Tibial artery (tissue), 4 donors: Measurements from ENCODE around the gene RIPOR3.

Experiments used
- DNase-seq, 2 donors: peaks; one replicate each; pipeline ENCODE4 v3.0.0-alpha.2; 2019
- H3K27ac ChIP-seq, 2 donors: fragments of 200-600 bp; sonication (generic) in 1 of 2; 1 replicate in 1 of 2; 2 replicates in 1 of 2; pipeline ENCODE4 v1.5.1; 2018 to 2019; ENCODE audit warnings: mild to moderate bottlenecking in 1 of 2
- H3K27me3 ChIP-seq, 2 donors: fragments of 200-600 bp; sonication (generic) in 1 of 2; one replicate each; pipeline versions ENCODE4 v1.5.1 to v1.6.0; 2016 to 2019
- H3K36me3 ChIP-seq, 3 donors: fragments of 200-600 bp; sonication (generic) in 2 of 3; one replicate each; pipeline ENCODE4 v1.5.1; 2016 to 2019; ENCODE audit warnings: mild to moderate bottlenecking in 2 of 3
- H3K4me1 ChIP-seq, 4 donors: fragments of 200-600 bp; sonication (generic) in 2 of 4; 1 replicate in 3 of 4; 2 replicates in 1 of 4; pipeline ENCODE4 v1.5.1; 2016 to 2019
- H3K4me3 ChIP-seq, 2 donors: fragments of 200-600 bp; sonication (generic) in 1 of 2; 1 replicate in 1 of 2; 2 replicates in 1 of 2; pipeline ENCODE4 v1.5.1; 2018 to 2019; ENCODE audit warnings: mild to moderate bottlenecking in 2 of 2
- H3K9me3 ChIP-seq, 3 donors: fragments of 200-600 bp; sonication (generic) in 1 of 3; one replicate each; pipeline ENCODE4 v1.5.1; 2016 to 2019
- intact Hi-C: fragments of 100-400 bp; cut with DNase I; formaldehyde crosslinking; loops from one replicate; pipeline ENCODE4 v1.15.0; 2023; ENCODE audit warnings: low total_unique reads
- TF ChIP-seq, protein P1 (sequence below), 2 experiments: fragments of 200-600 bp in 1 of 2; fragments of 450-650 bp in 1 of 2; IDR thresholded peaks; one replicate each; pipeline ENCODE4 v1.5.1; 2017 to 2019; ENCODE audit warnings: antibody characterized with exemption in 2 of 2, mild to moderate bottlenecking in 1 of 2, moderate library complexity in 1 of 2

The RIPOR3 gene

DNA sequence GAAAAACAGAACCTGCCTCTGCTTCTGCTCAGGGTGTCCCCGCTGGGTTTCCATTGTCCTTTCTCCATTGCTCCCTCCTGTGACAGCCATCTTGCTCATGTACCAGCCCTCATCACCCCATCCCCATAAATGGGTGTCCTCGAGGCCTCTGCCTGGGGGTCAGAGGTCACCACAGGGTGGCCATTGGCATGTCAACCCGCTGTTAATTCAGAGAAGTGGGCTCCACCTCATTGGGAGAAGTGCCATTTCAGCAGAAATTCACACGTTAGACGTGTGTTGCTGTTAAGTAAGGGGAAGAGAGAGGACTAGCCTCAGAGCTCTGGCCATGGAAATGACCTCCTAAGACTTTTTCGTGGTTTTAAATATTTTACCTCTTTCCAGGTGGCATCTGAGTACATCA lies 109.2 kb downstream of the RIPOR3 start:
- no peak overlapping the region for H3K4me3 ChIP-seq
- no peaks in the 10 kb centered on the region for H3K9me3 ChIP-seq
- H3K4me1 ChIP-seq, result peaks cover 0 to 2% (median 0%) of the 10 kb centered on the region in 4 donors
- H3K36me3 ChIP-seq, result peaks cover 48 to 99% (median 82%) of the 10 kb centered on the region in 3 donors
- TF ChIP-seq, protein P1, sequence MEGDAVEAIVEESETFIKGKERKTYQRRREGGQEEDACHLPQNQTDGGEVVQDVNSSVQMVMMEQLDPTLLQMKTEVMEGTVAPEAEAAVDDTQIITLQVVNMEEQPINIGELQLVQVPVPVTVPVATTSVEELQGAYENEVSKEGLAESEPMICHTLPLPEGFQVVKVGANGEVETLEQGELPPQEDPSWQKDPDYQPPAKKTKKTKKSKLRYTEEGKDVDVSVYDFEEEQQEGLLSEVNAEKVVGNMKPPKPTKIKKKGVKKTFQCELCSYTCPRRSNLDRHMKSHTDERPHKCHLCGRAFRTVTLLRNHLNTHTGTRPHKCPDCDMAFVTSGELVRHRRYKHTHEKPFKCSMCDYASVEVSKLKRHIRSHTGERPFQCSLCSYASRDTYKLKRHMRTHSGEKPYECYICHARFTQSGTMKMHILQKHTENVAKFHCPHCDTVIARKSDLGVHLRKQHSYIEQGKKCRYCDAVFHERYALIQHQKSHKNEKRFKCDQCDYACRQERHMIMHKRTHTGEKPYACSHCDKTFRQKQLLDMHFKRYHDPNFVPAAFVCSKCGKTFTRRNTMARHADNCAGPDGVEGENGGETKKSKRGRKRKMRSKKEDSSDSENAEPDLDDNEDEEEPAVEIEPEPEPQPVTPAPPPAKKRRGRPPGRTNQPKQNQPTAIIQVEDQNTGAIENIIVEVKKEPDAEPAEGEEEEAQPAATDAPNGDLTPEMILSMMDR (IDR thresholded peaks at IDR 0.05), result no peak
- peak in 1 of 2 donors; percentile 45 for DNase-seq
- no peak overlapping the region for H3K27ac ChIP-seq
- intact Hi-C loops, result no loop called here
- no peaks in the 10 kb centered on the region for H3K27me3 ChIP-seq

DNA sequence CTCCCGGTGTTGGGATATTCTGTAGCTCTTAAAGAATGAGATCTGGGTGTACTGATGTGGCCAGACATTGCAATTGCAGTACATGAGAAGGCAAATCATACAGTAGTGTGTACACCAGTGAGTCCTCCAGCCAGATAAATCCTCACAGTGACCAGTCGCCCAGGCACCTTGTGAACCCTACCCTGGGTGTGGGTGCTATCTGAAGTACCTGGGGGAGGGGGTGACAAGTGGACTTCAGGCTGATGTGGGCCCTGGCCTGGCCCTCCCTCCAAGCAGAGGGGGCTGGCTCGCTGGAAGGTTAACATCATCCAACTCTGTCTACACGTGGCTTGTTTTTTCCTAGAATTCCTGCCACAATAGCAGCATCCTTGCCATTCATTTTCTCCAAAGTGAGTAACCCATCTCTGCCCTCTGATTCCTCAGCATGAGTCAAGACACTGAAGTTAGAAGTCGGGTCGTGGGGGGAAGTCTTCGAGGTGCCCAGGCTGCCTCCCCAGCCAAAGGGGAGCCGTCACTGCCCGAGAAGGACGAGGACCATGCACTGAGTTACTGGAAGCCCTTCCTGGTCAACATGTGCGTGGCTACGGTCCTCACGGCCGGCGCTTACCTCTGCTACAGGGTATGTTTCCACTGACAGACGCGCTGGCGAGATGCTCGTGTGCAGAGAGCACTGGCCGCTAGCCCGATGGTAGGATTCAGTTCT lies 110.3 kb downstream of the RIPOR3 start:
- intact Hi-C loops, result loop anchor here (2.0 kb wide), 1 partner anchor 394 kb away; no protein-coding TSS in a partner anchor
- TF ChIP-seq, protein P1 (IDR thresholded peaks at IDR 0.05), result no peak

DNA sequence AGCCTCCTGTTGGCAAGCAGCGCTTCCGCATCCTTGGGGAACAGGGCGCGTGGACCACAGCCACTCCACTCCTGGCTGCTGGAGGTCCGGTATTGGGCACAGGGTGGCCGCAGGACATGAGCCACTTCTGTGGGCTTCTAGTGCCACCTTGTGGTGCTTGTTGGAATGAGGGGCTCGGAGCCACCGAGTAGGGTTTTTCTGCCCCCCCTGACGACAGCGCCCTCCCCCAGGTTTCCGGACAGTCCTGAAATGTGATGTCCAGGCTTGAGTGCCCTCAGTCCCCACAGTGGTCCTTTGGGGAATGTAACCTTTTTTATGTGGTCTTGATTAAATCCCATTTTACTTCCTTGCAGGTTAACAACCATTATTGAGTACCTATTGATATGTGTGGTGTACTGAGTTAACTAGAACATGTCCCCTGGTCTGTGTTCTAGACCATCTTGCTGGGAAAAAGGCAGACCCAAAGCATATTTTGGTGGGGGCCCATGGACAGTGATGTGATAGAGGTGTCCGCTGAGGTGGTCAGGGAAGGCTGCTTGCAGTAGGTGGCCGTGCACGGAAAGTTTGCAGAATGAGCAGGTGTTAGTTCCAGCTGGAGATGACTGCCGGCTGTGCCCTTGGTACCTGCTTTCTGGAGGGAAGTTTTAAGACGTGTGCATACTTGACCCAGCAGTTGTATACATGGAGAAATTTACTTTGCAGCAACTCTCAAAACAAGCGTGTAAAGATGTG lies 111.2 kb downstream of the RIPOR3 start:
- H3K27ac ChIP-seq, result no peak overlapping the region
- H3K36me3 ChIP-seq, result peaks cover 52 to 90% (median 87%) of the 10 kb centered on the region in 3 donors
- H3K9me3 ChIP-seq, result no peaks in the 10 kb centered on the region
- intact Hi-C loops, result loop anchor here (2.0 kb wide), 1 partner anchor 393 kb away; no protein-coding TSS in a partner anchor
- peak; percentile 53 to 83 for DNase-seq
- no peak overlapping the region for H3K4me3 ChIP-seq
- H3K4me1 ChIP-seq, result peaks cover 0 to 11% (median 0%) of the 10 kb centered on the region in 4 donors
- TF ChIP-seq, protein P1 (IDR thresholded peaks at IDR 0.05), result peak; percentile 79 to 90
- H3K27me3 ChIP-seq, result no peaks in the 10 kb centered on the region

More for the DNA sequence above, 110.3 kb downstream of the RIPOR3 start:
- Histone ChIP-seq H3K4me1 (peaks cover 0 to 4% (median 0%) of the 10 kb centered on the region in 4 donors), H3K27me3 (no peaks in the 10 kb centered on the region), H3K4me3 (no peak overlapping the region), H3K9me3 (no peaks in the 10 kb centered on the region), H3K36me3 (peaks cover 48 to 93% (median 78%) of the 10 kb centered on the region in 3 donors), H3K27ac (no peak overlapping the region)
- peak in 1 of 2 donors; percentile 47 for DNase-seq

DNA sequence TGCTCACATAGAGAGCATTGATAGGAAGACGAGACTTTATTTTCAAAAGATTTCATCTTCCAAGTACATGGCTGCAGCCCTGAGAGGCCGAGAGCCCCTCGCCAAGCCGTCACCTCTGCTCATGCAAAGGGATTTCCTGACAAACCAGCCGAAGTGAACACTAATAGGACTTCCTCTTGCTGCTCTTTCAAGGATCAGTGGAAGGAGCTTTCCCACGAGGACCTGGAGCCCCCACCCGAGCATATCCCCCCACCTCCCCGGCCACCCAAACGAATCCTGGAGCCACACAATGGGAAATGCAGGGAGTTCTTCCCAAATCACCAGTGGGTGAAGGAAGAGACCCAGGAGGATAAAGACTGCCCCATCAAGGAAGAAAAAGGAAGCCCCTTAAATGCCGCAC lies 111.8 kb downstream of the RIPOR3 start:
- TF ChIP-seq, protein P1 (IDR thresholded peaks at IDR 0.05), result no peak
- Histone ChIP-seq H3K27ac (no peak overlapping the region), H3K4me3 (no peak overlapping the region), H3K27me3 (no peaks in the 10 kb centered on the region), H3K9me3 (no peaks in the 10 kb centered on the region), H3K36me3 (peaks cover 59 to 92% (median 90%) of the 10 kb centered on the region in 3 donors), H3K4me1 (peaks cover 0 to 11% (median 0%) of the 10 kb centered on the region in 4 donors)
- intact Hi-C loops, result loop anchor here (5.0 kb wide), 1 partner anchor 102 kb away; no protein-coding TSS in a partner anchor
- peak in 1 of 2 donors; percentile 32 for DNase-seq

DNA sequence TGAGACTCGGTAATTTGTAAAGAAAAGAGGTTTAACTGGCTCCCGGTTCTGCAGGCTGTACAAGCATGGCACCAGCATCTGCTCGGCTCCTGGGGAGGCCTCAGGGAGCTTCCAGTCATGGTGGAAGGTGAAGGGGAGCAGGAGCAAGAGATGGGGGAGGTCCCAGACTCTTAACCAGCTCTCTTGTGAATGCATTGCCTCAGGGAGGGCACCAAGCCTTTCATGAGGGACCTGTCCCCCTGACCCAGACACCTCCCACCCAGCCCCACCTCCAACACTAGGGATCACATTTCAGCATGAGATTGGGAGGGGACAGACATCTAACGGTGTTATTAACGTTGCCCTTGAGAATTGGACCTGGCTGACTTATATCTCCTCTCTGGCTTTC lies 112.6 kb downstream of the RIPOR3 start:
- H3K27me3 ChIP-seq, result no peaks in the 10 kb centered on the region
- TF ChIP-seq, protein P1 (IDR thresholded peaks at IDR 0.05), result no peak
- H3K36me3 ChIP-seq, result peaks cover 60 to 91% (median 91%) of the 10 kb centered on the region in 3 donors
- no peak overlapping the region for H3K4me3 ChIP-seq
- H3K9me3 ChIP-seq, result no peaks in the 10 kb centered on the region
- intact Hi-C loops, result loop anchor here (5.0 kb wide), 1 partner anchor 101 kb away; no protein-coding TSS in a partner anchor
- H3K4me1 ChIP-seq, result peaks cover 0 to 15% (median 0%) of the 10 kb centered on the region in 4 donors
- no peak overlapping the region for H3K27ac ChIP-seq
- DNase-seq, result peak in 1 of 2 donors; percentile 38
